Stimulated activated CD4-positive, alpha-beta T cell treated with anti-CD3 and anti-CD28 coated beads, Interleukin-1b, Interleukin-23, amount 100 ng/mL, for 1 hour (primary cell): ENCODE measurements around the gene MAN2B2.

Experiments used
- DNase-seq, 2 donors: peaks; one replicate each; pipeline ENCODE4 v3.0.0-alpha.2; 2020; ENCODE audit warnings: low read depth in 2 of 2

Gene MAN2B2

DNA sequence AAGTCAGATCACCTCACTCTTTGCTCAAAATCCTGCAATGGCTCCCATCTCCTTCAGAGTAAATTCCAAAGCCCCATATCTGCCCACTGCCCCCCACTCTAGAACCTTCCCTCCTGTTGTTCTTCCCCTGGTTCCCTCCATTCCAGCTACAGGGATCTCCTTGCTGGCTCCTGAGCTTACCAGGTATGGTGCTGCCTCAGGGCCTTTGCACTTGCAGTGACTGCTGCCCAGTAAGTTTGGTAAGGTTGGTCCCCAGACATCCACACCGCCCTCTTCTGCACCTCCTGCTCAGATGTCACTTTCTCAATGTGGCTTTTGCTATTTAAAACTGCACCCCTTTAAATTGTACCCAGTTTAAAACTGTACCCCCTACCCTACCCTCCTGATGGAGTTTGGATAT is 7.8 kb upstream of the MAN2B2 start:
- no peak for DNase-seq

DNA sequence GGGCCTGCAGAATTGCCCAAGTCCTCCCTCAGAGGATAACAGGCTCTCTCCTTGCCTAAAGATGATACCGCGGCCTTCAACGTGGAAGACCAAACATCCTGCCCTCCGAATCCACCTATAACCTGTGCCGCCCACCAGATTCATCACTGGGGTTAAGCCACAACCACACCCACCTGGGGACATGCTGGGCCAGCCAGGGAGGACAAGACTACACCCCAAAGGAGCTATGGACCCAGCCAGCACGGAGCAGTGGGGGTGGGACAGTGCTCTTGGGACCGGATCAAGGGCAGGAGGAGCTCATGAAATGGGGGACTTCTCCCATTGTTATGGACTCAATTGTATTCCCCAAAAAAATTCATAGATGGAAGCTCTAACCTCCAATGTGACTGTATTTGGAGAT is 6.8 kb upstream of the MAN2B2 start:
- DNase-seq = no peak

DNA sequence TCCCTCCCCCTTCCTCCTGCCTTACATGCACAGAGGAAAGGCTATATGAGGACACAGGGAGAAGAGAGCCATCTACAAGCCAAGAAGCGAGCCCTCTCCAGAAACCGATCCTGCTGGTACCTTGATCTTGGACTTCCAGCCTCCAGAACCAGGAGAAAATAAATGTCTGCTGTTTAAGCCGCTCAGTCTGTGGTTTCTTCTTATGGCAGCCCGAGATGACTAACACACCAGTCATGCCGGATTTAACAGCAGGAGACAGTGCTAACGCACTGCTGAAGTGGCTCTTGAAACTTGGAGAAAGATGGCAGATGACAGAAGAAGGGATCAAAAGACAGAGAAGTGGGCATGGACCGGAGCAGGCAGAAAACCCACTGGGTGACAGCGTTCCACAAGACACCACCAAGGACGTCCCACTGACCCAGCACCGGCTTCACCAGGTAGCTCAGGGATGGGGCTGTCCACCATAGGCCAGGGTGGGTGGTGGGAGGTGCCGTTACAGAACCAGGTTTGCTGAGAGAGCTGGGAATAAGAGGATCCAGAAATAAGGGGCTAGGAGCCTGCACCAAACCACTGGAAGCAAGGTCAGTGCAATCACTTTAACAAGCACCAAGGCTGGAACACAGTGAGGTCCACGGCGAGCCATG is 6.2 kb upstream of the MAN2B2 start:
- no peak for DNase-seq

DNA sequence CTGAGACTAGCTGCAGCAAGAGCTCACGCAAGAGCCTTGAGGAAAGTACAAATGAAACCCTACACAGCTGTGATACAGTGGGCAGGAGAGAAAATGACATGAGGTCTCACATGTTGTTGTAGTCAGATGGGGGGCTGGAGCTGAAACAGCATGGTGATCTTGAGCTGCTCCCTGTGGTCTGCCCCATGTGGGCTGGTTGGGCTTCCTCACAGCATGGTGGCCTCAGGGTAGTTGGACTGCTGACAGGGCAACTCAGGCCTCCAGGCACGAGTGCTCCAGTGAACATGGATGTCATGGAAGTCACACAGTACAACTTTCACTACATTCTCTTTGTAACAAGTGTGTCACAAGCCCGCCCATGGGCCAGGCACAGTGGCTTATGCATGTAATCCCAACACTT is 3.4 kb upstream of the MAN2B2 start:
- no peak for DNase-seq

DNA sequence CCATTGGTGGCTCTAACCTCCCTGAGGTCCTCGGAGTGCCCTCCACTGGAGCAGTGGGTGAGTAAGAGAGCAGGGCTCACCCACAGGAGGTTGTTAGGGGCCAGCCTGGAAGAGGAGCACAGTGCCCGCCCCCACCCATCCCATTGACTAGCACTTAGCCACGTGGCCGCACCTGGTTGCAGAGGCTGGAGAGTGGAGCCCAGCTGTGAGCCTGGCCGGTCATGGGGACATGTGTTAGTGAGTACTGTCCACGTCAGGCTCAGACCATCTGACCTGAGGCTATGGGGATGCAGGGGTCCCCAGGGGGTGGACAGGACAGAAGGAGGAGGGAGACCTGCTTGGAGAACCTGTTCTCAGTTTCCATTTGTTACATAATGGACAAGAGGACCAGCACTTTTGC is 1.4 kb upstream of the MAN2B2 start:
- DNase-seq = no peak

DNA sequence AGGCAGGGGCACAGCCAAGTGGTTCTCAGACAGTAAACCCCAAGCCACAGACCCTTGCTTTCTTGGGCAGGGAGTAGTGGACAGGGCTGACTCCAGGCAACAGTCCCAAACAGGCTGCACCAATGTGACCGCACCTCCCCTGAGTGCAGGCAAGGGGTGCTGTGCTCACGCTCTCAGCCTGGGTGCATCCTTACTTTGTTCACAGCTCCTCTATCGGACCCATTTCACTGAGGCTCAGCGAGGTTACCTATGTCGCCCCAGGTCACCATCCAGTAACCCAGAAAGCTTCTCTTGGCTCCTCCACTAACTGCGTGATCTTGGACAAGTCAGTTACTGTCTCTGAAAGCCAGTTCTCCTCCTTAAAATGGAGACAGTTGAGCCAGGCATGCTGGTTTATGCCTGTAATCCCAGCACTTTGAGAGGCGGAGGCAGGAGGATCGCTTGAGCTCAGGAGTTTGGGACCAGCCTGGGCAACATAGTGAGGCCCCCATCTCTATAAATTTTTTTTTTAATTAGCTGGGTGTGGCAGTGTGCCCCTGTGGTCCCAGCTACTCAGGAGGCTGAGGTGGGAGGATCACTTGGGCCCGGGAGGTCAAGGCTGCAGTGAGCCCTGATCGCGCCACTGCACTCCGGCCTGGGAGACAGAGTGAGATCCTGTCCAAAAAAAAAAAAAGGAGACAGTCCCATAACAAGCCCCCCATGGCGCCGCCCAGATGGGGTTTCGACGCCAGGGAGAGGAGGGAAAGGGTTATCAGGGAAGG is 823 bp upstream of the MAN2B2 start:
- no peak for DNase-seq

DNA sequence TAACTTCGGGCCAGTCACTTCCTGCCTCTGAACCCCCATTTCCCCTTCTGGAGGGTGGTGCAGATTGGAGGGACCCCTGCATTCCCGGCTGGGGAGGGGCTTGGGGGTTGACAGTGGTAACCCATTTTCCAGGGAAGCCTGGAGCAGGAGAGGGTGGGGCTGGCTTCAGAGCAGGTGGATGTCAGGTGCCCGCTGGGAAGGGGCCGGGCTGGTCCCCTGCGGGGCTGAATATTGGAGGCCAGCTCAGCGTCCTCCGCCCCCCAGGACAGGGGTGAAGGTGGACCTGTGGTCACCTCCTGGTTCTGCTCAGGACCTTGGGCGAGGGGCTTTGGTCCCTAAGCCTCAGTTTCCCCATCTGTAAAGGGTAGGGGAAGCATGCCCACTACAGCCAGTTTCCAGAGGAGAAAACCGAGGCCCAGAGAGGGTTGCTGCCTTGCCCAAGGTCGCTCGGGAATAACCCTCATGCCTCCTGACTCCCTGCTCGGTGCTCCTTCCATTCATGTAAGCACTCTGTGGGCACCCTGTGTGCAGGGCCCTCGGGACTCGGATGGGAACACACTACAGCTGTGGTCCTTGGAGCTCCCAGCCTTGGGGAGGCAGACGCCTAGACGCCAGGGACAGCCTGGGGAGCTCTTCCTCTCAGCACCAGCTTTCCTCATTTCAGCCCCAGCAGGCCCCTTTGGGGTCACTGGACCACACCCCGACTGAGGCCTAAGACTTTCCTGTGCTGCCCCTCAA is 683 bp downstream of the MAN2B2 start:
- DNase-seq = no peak

DNA sequence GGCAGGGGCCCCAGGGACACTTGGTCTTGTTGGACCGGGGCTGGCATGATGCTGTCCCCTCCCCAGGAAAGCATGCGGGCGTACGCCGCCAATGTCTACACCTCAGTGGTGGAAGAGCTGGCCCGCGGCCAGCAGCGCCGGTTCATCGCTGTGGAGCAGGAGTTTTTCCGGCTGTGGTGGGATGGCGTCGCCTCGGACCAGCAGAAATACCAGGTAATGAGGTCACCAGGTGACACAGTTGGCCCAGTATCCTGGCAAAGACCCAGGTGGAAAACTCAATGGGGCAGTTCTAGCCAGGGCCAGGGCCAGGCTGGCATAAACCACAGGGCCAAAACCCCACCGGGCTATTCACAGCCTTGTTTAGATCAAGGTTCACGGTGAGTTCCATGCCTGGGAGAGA is 1.5 kb downstream of the MAN2B2 start:
- DNase-seq = no peak

DNA sequence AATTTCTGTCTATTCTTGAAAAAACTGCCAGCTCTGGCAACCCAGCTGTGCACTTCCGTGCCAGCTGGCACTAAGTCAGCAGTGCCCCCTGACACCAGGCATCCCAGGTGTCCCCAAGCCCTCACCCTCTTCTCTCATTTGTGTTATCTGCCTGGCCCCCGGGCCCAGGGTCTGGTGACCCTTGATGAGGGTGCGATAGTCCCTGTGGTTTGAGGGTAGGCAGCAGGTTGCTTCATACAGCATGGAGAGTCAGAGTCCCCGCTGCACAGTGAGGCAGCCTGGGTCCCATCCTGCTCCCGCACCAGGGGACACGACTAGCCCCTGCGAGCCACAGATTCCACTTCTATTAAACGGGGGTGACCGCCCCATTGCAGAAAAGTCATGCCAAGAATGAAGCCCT is 1.9 kb downstream of the MAN2B2 start:
- DNase-seq = no peak

DNA sequence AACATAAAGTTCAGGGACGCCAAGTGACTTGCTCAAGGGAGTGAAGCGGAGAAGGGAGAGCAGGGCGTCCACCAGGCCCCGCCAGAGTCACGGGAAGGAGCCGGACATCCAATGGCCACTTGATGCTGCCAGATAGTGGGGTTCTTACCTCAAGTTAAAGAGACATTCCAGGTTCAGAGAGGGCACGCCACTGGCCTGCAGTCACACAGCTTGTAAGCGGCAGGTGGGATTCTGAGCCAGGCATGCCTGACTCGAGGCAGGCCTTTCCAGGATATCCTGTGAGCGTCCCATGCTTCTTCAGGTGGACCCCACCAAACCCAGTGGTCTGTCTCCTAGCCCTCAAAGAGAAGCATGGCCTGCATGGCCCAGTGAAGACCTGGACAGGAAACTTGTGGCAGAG is 2.4 kb downstream of the MAN2B2 start:
- DNase-seq = no peak

DNA sequence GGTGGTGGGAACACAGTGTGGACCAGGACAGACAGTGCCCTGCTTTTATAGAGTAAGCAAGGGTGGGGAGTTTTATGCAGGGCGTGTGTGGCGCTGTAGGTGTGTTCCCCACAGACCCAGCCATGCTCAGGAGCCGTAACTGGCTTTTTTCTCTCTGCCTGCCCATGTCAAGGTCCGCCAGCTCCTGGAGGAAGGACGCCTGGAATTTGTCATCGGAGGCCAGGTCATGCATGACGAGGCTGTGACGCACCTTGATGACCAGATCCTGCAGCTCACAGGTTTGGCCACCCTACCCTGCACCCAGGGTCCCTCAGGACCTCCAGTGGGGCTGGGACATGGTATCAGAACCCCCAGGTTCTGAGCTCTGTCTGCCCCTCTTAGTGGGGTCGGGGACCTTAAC is 3.2 kb downstream of the MAN2B2 start:
- DNase-seq = no peak

DNA sequence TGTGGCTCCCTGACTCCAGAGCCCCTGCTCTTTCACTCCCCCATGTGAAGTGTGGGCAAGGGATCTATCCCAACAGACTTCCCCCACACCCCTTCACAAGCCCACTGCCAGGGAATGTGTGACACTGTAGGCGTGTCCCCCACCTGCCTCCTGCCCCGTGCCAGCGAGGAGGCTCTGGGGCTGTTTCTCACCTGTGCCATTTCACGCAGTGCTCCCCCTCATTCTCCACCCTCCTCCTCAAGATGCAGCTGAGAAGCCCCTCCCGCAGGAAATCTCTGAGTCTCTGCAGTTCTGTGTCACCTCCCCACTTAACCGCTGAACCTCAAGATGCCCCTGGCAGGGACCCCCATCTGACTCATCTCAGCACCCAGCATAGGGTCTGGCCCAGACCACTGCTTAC is 5.4 kb downstream of the MAN2B2 start:
- DNase-seq = no peak

DNA sequence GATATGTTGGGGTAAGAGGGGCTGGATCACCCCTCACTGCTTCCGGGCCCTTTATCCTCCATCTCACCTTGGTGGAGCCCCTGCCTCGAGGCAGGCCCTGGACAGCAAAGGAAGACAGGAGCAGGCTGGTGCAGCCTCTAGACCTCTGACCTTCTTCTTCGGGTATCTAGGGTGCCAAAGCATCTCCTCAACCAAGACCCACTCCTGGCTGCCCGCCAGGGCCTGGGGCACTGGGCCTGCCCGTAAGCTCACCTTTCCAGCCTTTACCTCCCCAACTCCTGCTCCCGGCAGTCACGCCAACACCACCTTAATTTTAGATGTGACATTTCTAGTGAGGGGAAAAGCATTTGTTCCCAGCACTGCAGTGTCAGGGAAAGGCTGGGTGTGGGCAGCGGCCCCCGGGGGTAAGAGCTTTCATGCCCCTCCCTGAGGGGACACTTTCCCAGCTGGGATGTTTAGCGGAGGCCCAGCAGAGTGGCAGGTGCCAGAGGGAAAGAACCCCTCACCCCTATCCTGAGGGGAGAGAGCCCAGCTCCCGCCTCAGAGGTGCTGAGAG is 6.7 kb downstream of the MAN2B2 start:
- no peak for DNase-seq

DNA sequence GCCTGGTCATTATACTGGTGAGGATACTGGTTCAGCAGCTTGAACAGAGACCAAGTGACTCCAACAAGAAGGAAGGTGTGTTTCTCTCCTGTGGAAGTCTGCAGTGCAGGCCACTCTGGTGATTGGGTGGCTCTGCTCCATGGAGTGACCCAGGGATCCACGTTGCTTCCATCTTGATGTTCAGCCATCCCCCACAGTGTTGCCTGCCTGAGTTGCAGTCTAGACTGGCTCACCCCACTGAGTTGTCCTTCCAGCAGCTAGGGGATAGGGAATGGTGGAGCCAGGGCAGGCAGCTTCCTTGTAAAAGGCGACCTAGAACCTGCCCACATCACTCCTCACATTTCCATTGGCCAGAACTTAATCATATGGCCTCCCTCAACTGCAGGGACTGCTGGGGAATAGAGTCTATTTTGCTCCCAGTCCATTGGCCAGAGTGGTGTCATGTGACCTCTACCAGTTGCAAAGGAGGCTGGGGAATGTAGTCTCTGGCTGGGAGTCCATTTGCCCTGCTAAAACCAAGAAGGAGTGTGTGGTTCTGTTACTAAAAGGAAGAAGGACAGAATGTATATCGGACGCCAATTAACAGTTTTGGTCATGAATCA is 8.0 kb downstream of the MAN2B2 start:
- DNase-seq = no peak

DNA sequence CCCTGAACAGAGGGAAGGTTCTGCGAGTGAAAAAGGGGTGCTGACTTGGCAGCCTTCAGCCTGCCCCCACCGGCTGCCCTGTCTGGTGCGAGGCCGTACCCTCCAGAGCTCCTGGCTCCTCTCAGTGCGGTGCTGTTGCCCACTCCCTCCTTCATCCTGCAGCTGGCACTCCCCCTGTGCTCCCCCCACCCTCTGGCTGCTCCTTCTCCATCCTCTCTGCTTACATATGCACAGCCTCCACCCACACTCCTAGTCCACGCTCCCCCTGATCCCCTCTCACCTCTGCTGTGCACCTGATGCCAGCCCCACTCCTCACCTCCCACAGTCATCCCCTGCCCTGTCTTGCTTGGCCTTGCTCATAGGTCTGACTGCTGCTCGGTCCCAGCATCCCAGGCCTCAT is 9.9 kb downstream of the MAN2B2 start:
- DNase-seq = no peak

DNA sequence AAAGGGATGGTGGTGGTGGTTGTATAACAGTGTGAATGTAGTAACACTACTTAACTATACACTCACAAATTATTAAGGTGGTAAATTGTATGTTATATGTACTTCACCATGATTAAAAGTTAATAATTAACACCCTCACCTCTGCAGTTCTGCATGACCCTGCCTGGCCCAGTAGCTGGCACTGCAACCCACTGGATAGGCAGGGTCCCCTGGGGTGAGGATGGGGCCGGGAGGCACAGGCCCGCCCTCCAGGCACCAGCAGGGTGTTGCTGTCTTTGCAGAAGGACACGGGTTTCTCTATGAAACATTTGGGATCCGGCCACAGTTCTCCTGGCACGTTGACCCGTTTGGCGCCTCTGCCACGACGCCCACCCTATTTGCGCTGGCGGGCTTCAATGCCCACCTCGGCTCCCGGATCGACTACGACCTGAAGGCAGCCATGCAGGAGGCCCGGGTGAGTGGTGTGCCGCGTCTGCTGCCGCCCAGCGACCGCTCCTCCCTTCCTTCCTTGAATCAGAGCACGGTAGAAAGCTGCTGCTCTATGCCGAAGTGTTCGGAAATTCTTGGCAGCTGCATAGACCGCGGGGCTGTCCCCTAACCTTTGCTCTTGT is 11.8 kb downstream of the MAN2B2 start:
- no peak for DNase-seq

DNA sequence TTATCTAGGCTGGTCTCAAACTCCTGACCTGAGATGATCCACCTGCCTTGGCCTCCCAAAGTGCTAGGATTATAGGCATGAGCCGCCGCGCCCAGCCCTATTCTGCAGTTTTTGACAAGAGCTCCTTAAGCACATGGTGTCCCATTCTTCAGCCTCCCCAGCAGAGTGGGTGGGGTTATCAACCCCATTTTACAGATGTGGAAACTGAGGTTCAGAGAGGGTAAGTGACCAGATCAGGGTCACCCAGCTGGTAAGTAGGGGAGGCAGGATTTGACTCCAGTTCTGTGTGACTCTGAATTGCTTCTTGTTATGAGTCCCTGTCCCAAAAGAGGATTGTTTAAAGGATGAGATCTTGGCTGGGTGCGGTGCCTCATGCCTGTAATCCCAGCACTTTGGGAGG is 14.5 kb downstream of the MAN2B2 start:
- no peak for DNase-seq

DNA sequence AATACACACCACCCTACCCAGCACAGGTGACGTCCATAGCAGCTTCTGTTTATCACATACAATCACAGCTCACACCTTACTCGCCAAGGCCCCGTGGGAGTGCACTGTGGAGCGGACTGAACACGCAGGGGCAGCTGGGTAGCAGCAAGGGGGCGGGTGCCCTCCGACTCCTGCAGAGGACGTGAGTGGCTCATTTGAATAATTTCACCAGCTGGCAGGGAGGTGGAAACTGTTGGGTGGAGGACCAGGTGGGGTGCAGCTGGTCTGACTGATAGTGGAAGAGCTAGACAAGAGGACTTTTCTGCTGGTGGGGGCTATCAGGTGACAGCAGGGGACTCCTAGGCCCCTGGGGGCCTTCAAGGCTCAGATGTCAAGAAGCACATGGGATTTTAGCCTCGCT is 16.3 kb downstream of the MAN2B2 start:
- no peak for DNase-seq

DNA sequence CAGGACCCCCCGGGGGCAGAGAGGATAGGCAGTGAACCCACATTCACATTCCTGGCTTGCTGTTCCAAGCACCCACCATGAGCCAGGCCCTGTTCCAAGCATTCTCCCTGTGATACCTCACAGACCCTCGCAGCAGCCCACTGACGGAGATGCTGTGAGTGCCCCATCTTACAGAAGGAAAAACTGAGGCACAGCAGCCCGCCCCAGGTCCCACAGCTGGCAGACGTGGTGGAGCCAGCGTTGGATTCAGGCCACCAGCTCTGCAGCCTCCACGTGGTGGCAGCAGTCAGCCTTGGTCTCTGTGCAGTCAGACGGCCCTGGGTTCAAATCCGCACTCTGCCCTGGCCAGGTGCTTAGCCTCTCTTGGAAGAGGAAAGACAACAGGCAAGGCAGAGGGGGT is 16.8 kb downstream of the MAN2B2 start:
- no peak for DNase-seq

DNA sequence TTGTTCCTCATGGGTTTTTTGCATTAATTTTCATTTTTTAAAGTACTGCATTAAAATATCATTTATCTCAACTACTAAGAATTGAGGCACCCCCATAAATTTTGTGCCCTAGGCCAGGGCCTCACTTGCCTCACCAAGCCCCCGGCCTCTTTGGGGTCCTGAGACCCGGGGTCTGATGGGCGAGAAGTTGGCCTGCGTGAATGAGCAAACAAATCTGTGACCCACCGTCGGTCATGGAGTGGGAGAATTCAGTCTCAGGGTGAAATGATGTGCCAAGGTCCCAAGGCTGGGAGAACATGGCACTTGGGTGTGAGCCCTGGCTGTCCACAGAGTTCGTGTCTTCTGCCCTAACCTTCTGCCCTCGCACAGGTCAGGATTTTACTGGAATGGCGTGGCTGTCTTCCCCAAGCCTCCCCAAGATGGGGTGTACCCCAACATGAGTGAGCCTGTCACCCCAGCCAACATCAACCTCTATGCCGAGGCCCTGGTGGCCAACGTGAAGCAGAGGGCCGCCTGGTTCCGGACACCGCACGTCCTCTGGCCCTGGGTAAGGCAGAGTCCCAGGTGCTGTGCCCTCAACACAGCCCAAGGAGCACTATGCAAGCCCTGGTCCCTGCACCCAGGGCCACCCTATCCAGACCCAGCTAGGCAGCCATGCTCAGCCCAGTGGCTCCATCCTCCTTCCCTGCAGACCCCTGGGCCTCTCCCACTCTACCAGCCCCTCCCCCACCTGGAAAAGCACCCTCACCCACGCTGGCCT is 18.0 kb downstream of the MAN2B2 start:
- no peak for DNase-seq

DNA sequence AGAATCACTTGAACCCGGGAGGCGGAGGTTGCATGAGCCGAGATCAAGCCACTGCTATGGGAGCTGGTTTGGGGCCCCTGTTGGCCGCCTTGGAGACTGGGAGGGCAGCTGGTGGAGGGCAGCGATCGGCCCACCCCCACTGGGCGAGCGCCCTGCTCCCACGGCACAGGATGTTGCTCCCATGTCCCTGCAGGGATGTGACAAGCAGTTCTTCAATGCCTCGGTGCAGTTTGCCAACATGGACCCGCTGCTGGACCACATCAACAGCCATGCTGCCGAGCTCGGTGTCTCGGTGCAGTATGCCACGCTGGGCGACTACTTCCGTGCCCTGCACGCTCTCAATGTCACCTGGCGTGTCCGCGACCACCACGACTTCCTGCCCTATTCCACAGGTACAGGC is 19.4 kb downstream of the MAN2B2 start:
- DNase-seq = no peak
